Fibroblast of lung (primary cell): ENCODE results near the gene DIP2C. TPM values are rescaled to one million over a fixed set of nuclear protein-coding genes. Genes with fewer than 3 reads are reported as not detected.

Source experiments
- DNase-seq, 2 donors: peaks; one replicate each; pipeline versions ENCODE4 v3.0.0 to v3.0.0-alpha.2; 2010; ENCODE audit warnings: low read depth in 2 of 2
- H2AFZ ChIP-seq: 2 replicates; pipeline ENCODE4 v1.5.1; 2012; ENCODE audit warnings: low read length, control low read depth, inconsistent platforms
- H3K27ac ChIP-seq: 2 replicates; pipeline ENCODE4 v1.5.1; 2011; ENCODE audit warnings: low read length, control low read depth; ENCODE audit not compliant: insufficient read depth
- H3K27me3 ChIP-seq: 2 replicates; pipeline ENCODE4 v1.5.1; 2011; ENCODE audit warnings: mild to moderate bottlenecking, low read length; ENCODE audit not compliant: control insufficient read depth, insufficient read depth
- H3K36me3 ChIP-seq: 2 replicates; pipeline ENCODE4 v1.5.1; 2011; ENCODE audit warnings: low read length; ENCODE audit not compliant: control insufficient read depth, insufficient read depth
- H3K4me1 ChIP-seq: 2 replicates; pipeline ENCODE4 v1.5.1; 2011; ENCODE audit warnings: low read length; ENCODE audit not compliant: control insufficient read depth, insufficient read depth; ENCODE audit errors: extremely low read depth
- H3K4me2 ChIP-seq: 2 replicates; pipeline ENCODE4 v1.5.1; 2011; ENCODE audit warnings: low read length, control low read depth; ENCODE audit not compliant: insufficient read depth; ENCODE audit errors: extremely low read depth
- H3K4me3 ChIP-seq, 4 experiments: fragments of 200-600 bp in 1 of 4; sonication (generic) in 1 of 4; replicated peaks in 1 of 4; 2 replicates each; pipeline ENCODE4 v1.5.1; 2011 to 2016; ENCODE audit warnings: low read length in 4 of 4, low read depth in 3 of 4, mild to moderate bottlenecking in 3 of 4, control low read depth in 2 of 4, inconsistent platforms in 1 of 4, mixed read lengths in 1 of 4; ENCODE audit not compliant: insufficient read depth in 1 of 4; ENCODE audit errors: control extremely low read depth in 1 of 4
- H3K79me2 ChIP-seq: 2 replicates; pipeline ENCODE4 v1.5.1; 2012; ENCODE audit warnings: mild to moderate bottlenecking, low read length, inconsistent platforms; ENCODE audit not compliant: control insufficient read depth, insufficient read depth
- H3K9ac ChIP-seq: 2 replicates; pipeline ENCODE4 v1.5.1; 2011; ENCODE audit warnings: mild to moderate bottlenecking, low read length, control low read depth; ENCODE audit not compliant: insufficient read depth
- H3K9me3 ChIP-seq: 2 replicates; pipeline ENCODE4 v1.5.1; 2012; ENCODE audit warnings: low read depth, low read length; ENCODE audit not compliant: control insufficient read depth, insufficient read depth
- H4K20me1 ChIP-seq: 2 replicates; pipeline ENCODE4 v1.5.1; 2011; ENCODE audit warnings: low read length; ENCODE audit not compliant: control insufficient read depth, insufficient read depth; ENCODE audit errors: extremely low read depth
- CTCF ChIP-seq, 2 donors: IDR thresholded peaks in 1 of 2; conservative IDR thresholded peaks in 1 of 2; 1 replicate in 1 of 2; 2 replicates in 1 of 2; pipeline ENCODE4 v1.5.1; 2011 to 2012; ENCODE audit warnings: low read length in 2 of 2, control low read depth in 1 of 2, inconsistent platforms in 1 of 2, low read depth in 1 of 2, mild to moderate bottlenecking in 1 of 2
- EZH2 ChIP-seq: IDR thresholded peaks from 2 replicates; pipeline ENCODE4 v1.5.1; 2012; ENCODE audit warnings: low read length, control low read depth, mild to moderate bottlenecking; ENCODE audit errors: missing control alignments
- polyA plus RNA-seq, 2 donors: library from polyadenylated mRNA; depleted of rRNA in 1 of 2; stranded (reverse) in 1 of 2; unstranded in 1 of 2; fragments of >200 nt; gene quantifications; 2 replicates each; pipeline ENCODE4 v1.2.1, GENCODE V29; 2011 to 2012; ENCODE audit warnings: missing spikeins in 1 of 2
- total RNA-seq: library from RNA; depleted of rRNA; stranded (reverse); fragments of >200 nt; gene quantifications from 2 replicates; pipeline ENCODE4 v1.2.1, GENCODE V29; 2014

Gene DIP2C
- total and polyA plus RNA-seq, 2 donors (not counting 1 experiment from before 2014, with no cell fraction given) = 10.7 to 18.3 TPM

GRCh38 chr10:227014-227413 is 462.5 kb downstream of the DIP2C start:
- no peak overlapping the region for H3K4me3 ChIP-seq
- TF ChIP-seq EZH2 = no peak
- no peak for TF ChIP-seq CTCF (conservative IDR thresholded peaks at IDR 0.05 in 1 of 2, IDR thresholded peaks at IDR 0.05 in 1 of 2; ENCODE audit: low read depth in 1 of 2, low read length in 2 of 2)
- H3K9me3 ChIP-seq = no peaks in the 10 kb centered on the region
- no peaks in the 10 kb centered on the region for H3K36me3 ChIP-seq
- H2AFZ ChIP-seq = no peak overlapping the region
- H3K4me2 ChIP-seq = no peak overlapping the region
- peak; percentile 13 to 52 for DNase-seq
- H3K27ac ChIP-seq = no peak overlapping the region
- H3K9ac ChIP-seq = no peak overlapping the region
- no peaks in the 10 kb centered on the region for H3K4me1 ChIP-seq
- H3K27me3 ChIP-seq = no peaks in the 10 kb centered on the region
- no peaks in the 10 kb centered on the region for H3K79me2 ChIP-seq
- no peaks in the 10 kb centered on the region for H4K20me1 ChIP-seq

DNA sequence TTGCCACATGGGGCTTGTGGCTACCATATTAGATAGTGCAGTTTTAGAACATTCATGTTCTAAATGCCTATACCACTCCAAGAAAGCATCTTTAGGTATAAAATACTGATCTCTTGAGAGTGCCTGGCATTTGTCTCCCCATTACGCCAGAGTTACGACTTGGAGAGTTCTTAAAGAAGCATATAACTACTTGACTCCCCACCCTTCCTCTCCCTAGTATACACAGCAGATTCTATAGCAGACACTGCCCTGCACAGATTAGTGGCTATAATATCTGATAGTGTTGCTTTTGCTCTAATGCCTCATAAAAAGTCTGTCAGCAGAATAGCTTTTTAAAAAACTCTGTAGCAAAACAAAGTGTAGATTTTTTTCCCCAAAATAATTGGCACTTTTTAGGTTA is 463.4 kb downstream of the DIP2C start:
- no peak overlapping the region for H3K4me2 ChIP-seq
- H3K27ac ChIP-seq = no peak overlapping the region

GRCh38 chr10:224571-224970 is 464.9 kb downstream of the DIP2C start:
- Histone ChIP-seq H2AFZ (no peak overlapping the region), H4K20me1 (no peaks in the 10 kb centered on the region), H3K27ac (no peak overlapping the region), H3K36me3 (no peaks in the 10 kb centered on the region), H3K79me2 (no peaks in the 10 kb centered on the region), H3K4me3 (no peak overlapping the region), H3K27me3 (no peaks in the 10 kb centered on the region), H3K9ac (no peak overlapping the region), H3K9me3 (no peaks in the 10 kb centered on the region), H3K4me1 (no peaks in the 10 kb centered on the region), H3K4me2 (no peak overlapping the region)
- TF ChIP-seq CTCF (conservative IDR thresholded peaks at IDR 0.05 in 1 of 2, IDR thresholded peaks at IDR 0.05 in 1 of 2; ENCODE audit: low read depth in 1 of 2, low read length in 2 of 2) = no peak
- TF ChIP-seq EZH2 = no peak
- DNase-seq = no peak

More for the DNA sequence above, 463.4 kb downstream of the DIP2C start:
- no peak for DNase-seq
- no peaks in the 10 kb centered on the region for H3K36me3 ChIP-seq
- H3K79me2 ChIP-seq = no peaks in the 10 kb centered on the region
- H3K27me3 ChIP-seq = no peaks in the 10 kb centered on the region
- no peak overlapping the region for H3K9ac ChIP-seq
- no peak for TF ChIP-seq EZH2
- TF ChIP-seq CTCF (conservative IDR thresholded peaks at IDR 0.05 in 1 of 2, IDR thresholded peaks at IDR 0.05 in 1 of 2; ENCODE audit: low read depth in 1 of 2, low read length in 2 of 2) = no peak
- no peaks in the 10 kb centered on the region for H4K20me1 ChIP-seq
- H3K4me3 ChIP-seq = no peak overlapping the region
- no peaks in the 10 kb centered on the region for H3K4me1 ChIP-seq
- no peaks in the 10 kb centered on the region for H3K9me3 ChIP-seq
- H2AFZ ChIP-seq = no peak overlapping the region

Other genes starting within 250 kb of the DIP2C start
- 19.8 and 25.4 TPM in 2 replicates for gene LARP4B, start 242.0 kb upstream of the DIP2C start, total RNA-seq
- gene LARP4B, start 242.0 kb upstream of the DIP2C start, polyA plus RNA-seq = 38.6 and 44.3 TPM in 2 replicates